ENCODE measurements around the gene SEMA4C. TPM values are rescaled to one million over a fixed set of nuclear protein-coding genes. Genes with fewer than 3 reads are reported as not detected.

SEMA4C gene
- total and polyA plus RNA-seq, 9 of the 15 experiments (the other 6 are each of a cell fraction or from before 2014, with no cell fraction given) = 0.32 to 59.7 (median 23.9) TPM

- TF ChIP-seq ZNF175 (CRISPR knock-in tag; IDR thresholded peaks at IDR 0.05; ENCODE audit: low read depth) = no peak
- peak; percentile 64; the same call in 1 of the 2 replicates for TF ChIP-seq ETV1 (tag; conservative IDR thresholded peaks at IDR 0.05; ENCODE audit: low read depth)
- TF ChIP-seq ZNF77 (CRISPR knock-in tag; IDR thresholded peaks at IDR 0.05) = no peak
- TF ChIP-seq, protein P1, sequence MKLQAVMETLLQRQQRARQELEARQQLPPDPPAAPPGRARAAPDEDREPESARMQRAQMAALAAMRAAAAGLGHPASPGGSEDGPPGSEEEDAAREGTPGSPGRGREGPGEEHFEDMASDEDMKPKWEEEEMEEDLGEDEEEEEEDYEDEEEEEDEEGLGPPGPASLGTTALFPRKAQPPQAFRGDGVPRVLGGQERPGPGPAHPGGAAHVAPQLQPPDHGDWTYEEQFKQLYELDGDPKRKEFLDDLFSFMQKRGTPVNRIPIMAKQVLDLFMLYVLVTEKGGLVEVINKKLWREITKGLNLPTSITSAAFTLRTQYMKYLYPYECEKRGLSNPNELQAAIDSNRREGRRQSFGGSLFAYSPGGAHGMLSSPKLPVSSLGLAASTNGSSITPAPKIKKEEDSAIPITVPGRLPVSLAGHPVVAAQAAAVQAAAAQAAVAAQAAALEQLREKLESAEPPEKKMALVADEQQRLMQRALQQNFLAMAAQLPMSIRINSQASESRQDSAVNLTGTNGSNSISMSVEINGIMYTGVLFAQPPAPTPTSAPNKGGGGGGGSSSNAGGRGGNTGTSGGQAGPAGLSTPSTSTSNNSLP (IDR thresholded peaks at IDR 0.05; ENCODE audit: borderline replicate concordance, low read depth, low read length) = no peak
- TF ChIP-seq SIX5 (IDR thresholded peaks at IDR 0.05; ENCODE audit: borderline replicate concordance in 1 of 2, insufficient read depth in 1 of 2, low read depth in 1 of 2, low read length in 2 of 2) = no peak
- TF ChIP-seq CHAMP1 (IDR thresholded peaks at IDR 0.05) = no peak
- no peak for TF ChIP-seq SMARCE1 (IDR thresholded peaks at IDR 0.05)
- no peak for TF ChIP-seq ZNF23 (CRISPR knock-in tag; IDR thresholded peaks at IDR 0.05)
- TF ChIP-seq, protein P2, sequence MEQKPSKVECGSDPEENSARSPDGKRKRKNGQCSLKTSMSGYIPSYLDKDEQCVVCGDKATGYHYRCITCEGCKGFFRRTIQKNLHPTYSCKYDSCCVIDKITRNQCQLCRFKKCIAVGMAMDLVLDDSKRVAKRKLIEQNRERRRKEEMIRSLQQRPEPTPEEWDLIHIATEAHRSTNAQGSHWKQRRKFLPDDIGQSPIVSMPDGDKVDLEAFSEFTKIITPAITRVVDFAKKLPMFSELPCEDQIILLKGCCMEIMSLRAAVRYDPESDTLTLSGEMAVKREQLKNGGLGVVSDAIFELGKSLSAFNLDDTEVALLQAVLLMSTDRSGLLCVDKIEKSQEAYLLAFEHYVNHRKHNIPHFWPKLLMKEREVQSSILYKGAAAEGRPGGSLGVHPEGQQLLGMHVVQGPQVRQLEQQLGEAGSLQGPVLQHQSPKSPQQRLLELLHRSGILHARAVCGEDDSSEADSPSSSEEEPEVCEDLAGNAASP (IDR thresholded peaks at IDR 0.05) = no peak
- TF ChIP-seq ETV5 (CRISPR knock-in tag; IDR thresholded peaks at IDR 0.05; ENCODE audit: low read depth) = no peak; the same call in 1 of the 2 replicates
- no peak for TF ChIP-seq PHTF2 (CRISPR knock-in tag; IDR thresholded peaks at IDR 0.05)
- no peak for TF ChIP-seq MXI1 (IDR thresholded peaks at IDR 0.05; ENCODE audit: low read depth, low read length)
- TF ChIP-seq, protein P3, sequence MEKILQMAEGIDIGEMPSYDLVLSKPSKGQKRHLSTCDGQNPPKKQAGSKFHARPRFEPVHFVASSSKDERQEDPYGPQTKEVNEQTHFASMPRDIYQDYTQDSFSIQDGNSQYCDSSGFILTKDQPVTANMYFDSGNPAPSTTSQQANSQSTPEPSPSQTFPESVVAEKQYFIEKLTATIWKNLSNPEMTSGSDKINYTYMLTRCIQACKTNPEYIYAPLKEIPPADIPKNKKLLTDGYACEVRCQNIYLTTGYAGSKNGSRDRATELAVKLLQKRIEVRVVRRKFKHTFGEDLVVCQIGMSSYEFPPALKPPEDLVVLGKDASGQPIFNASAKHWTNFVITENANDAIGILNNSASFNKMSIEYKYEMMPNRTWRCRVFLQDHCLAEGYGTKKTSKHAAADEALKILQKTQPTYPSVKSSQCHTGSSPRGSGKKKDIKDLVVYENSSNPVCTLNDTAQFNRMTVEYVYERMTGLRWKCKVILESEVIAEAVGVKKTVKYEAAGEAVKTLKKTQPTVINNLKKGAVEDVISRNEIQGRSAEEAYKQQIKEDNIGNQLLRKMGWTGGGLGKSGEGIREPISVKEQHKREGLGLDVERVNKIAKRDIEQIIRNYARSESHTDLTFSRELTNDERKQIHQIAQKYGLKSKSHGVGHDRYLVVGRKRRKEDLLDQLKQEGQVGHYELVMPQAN (IDR thresholded peaks at IDR 0.05; ENCODE audit: borderline replicate concordance) = no peak
- TF ChIP-seq, protein P4, sequence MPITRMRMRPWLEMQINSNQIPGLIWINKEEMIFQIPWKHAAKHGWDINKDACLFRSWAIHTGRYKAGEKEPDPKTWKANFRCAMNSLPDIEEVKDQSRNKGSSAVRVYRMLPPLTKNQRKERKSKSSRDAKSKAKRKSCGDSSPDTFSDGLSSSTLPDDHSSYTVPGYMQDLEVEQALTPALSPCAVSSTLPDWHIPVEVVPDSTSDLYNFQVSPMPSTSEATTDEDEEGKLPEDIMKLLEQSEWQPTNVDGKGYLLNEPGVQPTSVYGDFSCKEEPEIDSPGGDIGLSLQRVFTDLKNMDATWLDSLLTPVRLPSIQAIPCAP (CRISPR knock-in tag; IDR thresholded peaks at IDR 0.05; ENCODE audit: borderline replicate concordance) = no peak
- TF ChIP-seq CTBP1 (IDR thresholded peaks at IDR 0.05; ENCODE audit: borderline replicate concordance) = no peak
- TF ChIP-seq ZFPM2 (CRISPR knock-in tag; IDR thresholded peaks at IDR 0.05) = no peak
- no peak for TF ChIP-seq NEUROD1 (IDR thresholded peaks at IDR 0.05; ENCODE audit: borderline replicate concordance, low read depth, low read length, partially characterized antibody)
- TF ChIP-seq KDM4B (IDR thresholded peaks at IDR 0.05; ENCODE audit: borderline replicate concordance in 2 of 2, low read depth in 1 of 2) = no peak
Measured at GRCh38 chr2:96868555-96869280, 1.2 kb downstream of the SEMA4C start (continued).
